ENCODE measurements around the gene NT5E.

- TF ChIP-seq CTCF (IDR thresholded peaks at IDR 0.05) (no peak), EZH2phosphoT487 (IDR thresholded peaks at IDR 0.05) (no peak)
These were observed 28.7 kb upstream of the NT5E start for GRCh38 chr6:85421181-85421580.
